Thoracic aorta (tissue), 2 donors: ENCODE results near the gene TBK1. TPM values are rescaled to one million over a fixed set of nuclear protein-coding genes. Genes with fewer than 3 reads are reported as not detected.

Source experiments
- ATAC-seq: fragments of 150-250 bp; one replicate; pipeline ENCODE4 v1.8.0; 2017; ENCODE audit warnings: low read depth; ENCODE audit not compliant: insufficient number of reproducible peaks, low FRiP score
- DNase-seq: peaks from one replicate; pipeline ENCODE4 v3.0.0-alpha.2; 2020; ENCODE audit warnings: low spot score
- H3K27ac ChIP-seq, 2 donors: fragments of 200-600 bp; sonication (generic); 1 replicate in 1 of 2; 2 replicates in 1 of 2; pipeline ENCODE4 v1.5.1; 2016; ENCODE audit warnings: mild to moderate bottlenecking in 2 of 2, moderate library complexity in 2 of 2
- H3K27me3 ChIP-seq: fragments of 200-600 bp; sonication (generic); replicated peaks from 2 replicates; pipeline ENCODE4 v1.6.0; 2016; ENCODE audit warnings: mild to moderate bottlenecking; ENCODE audit not compliant: insufficient read depth
- H3K36me3 ChIP-seq: fragments of 200-600 bp; sonication (generic); one replicate; pipeline ENCODE4 v1.5.1; 2016
- H3K4me1 ChIP-seq, 2 donors: fragments of 200-600 bp; sonication (generic); 1 replicate in 1 of 2; 2 replicates in 1 of 2; pipeline versions ENCODE4 v1.5.1 to v1.6.0; 2016; ENCODE audit warnings: low read depth in 2 of 2, mild to moderate bottlenecking in 1 of 2; ENCODE audit not compliant: control insufficient read depth in 1 of 2
- H3K4me3 ChIP-seq: fragments of 200-600 bp; sonication (generic); 2 replicates; pipeline ENCODE4 v1.5.1; 2016; ENCODE audit warnings: mild to moderate bottlenecking
- H3K9me3 ChIP-seq: fragments of 200-600 bp; sonication (generic); 2 replicates; pipeline ENCODE4 v1.5.1; 2016
- CTCF ChIP-seq: fragments of 200-600 bp; sonication (generic); IDR thresholded peaks from one replicate; pipeline ENCODE4 v1.5.1; 2019; ENCODE audit warnings: antibody characterized with exemption
- total RNA-seq, 2 donors: library from RNA; depleted of rRNA; stranded (reverse); fragments of >200 nt; gene quantifications; one replicate each; pipeline versions ENCODE4 v1.1.0 to v1.2.3, GENCODE V29; 2016

The TBK1 gene
- total RNA-seq, 2 donors from 2014 or later, result 26.3 to 39.3 TPM

GRCh38 chr12:64500394-64500793 lies 48.5 kb downstream of the TBK1 start:
- Histone ChIP-seq H3K27ac (no peak overlapping the region), H3K36me3 (peaks cover 27% of the 10 kb centered on the region), H3K27me3 (no peaks in the 10 kb centered on the region), H3K4me3 (no peak overlapping the region), H3K9me3 (no peaks in the 10 kb centered on the region), H3K4me1 (no peaks in the 10 kb centered on the region)
- ATAC-seq, result no peak
- TF ChIP-seq CTCF, result no peak
- no peak for DNase-seq

GRCh38 chr12:64501486-64501885 lies 49.6 kb downstream of the TBK1 start:
- Histone ChIP-seq H3K27ac (no peak overlapping the region), H3K4me1 (no peaks in the 10 kb centered on the region), H3K9me3 (no peaks in the 10 kb centered on the region), H3K36me3 (peaks cover 24% of the 10 kb centered on the region), H3K27me3 (no peaks in the 10 kb centered on the region), H3K4me3 (no peak overlapping the region)
- DNase-seq (no peak), ATAC-seq (no peak)
- no peak for TF ChIP-seq CTCF

- H3K9me3 ChIP-seq, result no peaks in the 10 kb centered on the region
- H3K4me3 ChIP-seq, result no peak overlapping the region
- no peaks in the 10 kb centered on the region for H3K4me1 ChIP-seq
- ATAC-seq, result no peak
- H3K27ac ChIP-seq, result no peak overlapping the region
- DNase-seq, result no peak
- no peak for TF ChIP-seq CTCF
- no peaks in the 10 kb centered on the region for H3K36me3 ChIP-seq
- no peaks in the 10 kb centered on the region for H3K27me3 ChIP-seq
Measured at GRCh38 chr12:64506955-64507354, 55.0 kb downstream of the TBK1 start.

- Histone ChIP-seq H3K36me3 (no peaks in the 10 kb centered on the region), H3K27ac (no peak overlapping the region), H3K4me3 (no peak overlapping the region), H3K9me3 (no peaks in the 10 kb centered on the region), H3K4me1 (no peaks in the 10 kb centered on the region), H3K27me3 (no peaks in the 10 kb centered on the region)
- ATAC-seq, result no peak
- no peak for TF ChIP-seq CTCF
- DNase-seq, result no peak
Measured at GRCh38 chr12:64510667-64511066, 58.7 kb downstream of the TBK1 start.

- ATAC-seq (no peak), DNase-seq (no peak)
- Histone ChIP-seq H3K4me3 (no peak overlapping the region), H3K4me1 (no peaks in the 10 kb centered on the region), H3K36me3 (no peaks in the 10 kb centered on the region), H3K27me3 (no peaks in the 10 kb centered on the region), H3K9me3 (no peaks in the 10 kb centered on the region), H3K27ac (no peak overlapping the region)
- TF ChIP-seq CTCF, result no peak
Measured at GRCh38 chr12:64518396-64518795, 66.5 kb downstream of the TBK1 start.
